Smooth muscle cell of the pulmonary artery (primary cell): ENCODE results near the gene ELMOD3. TPM values are rescaled to one million over a fixed set of nuclear protein-coding genes. Genes with fewer than 3 reads are reported as not detected.

Experiments
- total RNA-seq: library from RNA; depleted of rRNA; stranded (reverse); fragments of >200 nt; gene quantifications from 2 replicates; pipeline ENCODE4 v1.2.3, GENCODE V29; 2014

ELMOD3 gene
- 19.5 and 20.2 TPM in 2 replicates for total RNA-seq

DNA sequence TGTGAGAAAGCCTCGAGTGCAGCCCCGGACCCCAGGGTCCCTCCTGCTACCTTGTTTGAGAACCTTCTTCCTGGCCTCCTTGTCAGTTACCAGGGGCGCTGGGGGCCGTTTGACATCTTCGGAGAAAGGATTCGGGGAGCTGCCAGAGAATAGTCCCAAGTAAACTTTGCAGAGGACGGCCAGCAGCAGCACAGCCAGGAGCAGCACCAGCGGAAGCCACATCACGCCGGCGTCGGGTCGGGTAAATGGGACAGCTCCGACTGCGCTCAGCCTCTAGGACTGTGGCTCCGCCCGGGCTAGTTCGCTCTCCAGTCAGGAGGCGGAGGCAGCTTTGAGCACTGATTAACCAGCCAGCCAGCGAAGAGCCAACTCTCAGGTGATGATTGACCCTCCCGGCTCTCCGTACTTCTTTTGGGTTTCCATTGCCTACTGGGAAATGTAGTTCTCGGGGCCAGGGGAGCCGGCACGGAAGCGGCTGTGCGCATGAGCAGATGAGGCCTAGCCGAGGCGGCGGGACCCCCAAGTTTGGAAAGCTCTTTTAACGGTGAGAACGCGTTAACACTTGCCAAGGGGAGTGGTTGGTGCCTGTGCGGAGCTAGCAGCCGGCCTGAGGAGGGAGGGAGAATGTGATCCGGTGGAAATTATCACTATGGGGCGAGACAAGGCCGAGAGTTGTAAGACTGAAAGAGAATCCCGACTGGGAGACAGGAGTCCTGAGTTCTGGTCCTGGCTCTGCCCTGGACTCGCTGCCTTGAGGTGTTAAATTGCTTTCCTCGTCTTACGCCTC, at the start of gene ELMOD3, which contains the start of gene RETSAT:
Gene ELMOD3, plus strand, starts transcription at position 484 of the 787 bp plus-strand sequence. CDS start 2,430 bp downstream, outside the sequence.
Gene RETSAT, minus strand, starts transcription at position 243 of the 787 bp plus-strand sequence. Its CDS starts 21 bp downstream, at position 222.

DNA sequence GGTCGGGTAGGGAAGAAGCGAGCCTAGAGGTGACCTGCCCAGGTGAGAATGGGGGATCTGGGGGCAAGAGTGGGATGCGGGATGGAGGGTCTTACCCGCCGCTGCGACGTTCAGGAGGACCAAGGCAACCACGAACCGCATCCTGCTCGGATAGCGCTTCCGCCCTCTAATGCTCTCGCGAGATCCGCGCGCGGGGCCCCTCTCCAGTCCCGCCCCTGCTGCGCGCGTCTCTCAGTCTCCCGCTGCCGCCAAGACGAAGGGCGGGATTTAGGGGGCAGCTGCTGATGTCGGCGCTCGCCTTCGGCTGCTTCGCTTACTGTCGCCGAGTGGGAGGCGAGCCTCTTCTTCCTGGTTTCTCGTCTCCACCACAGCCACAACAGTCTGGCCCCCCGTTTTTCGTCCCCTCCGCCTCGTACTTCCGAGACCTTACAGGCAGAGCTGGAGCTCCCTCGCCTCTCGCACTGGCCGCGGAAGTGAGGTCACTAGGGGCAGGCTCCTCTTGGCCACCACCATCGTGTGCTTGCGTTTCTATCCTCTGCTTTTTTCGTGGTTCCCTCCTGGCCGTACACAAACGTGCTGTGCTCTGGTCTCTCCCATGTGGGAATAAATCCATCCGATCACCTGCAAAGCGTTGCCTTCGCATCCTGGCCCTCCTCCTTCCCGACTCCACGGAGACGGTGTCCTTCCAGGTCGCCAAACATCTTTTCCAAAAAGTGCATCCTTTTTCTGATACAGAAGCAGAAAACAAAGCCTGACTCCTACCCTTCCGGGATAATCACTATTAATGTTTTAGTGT, 26.5 kb upstream of the ELMOD3 start, which contains the start of gene TGOLN2:
Gene TGOLN2, minus strand, starts transcription at position 168 of the 796 bp plus-strand sequence. Its CDS starts 27 bp downstream, at position 141.

DNA sequence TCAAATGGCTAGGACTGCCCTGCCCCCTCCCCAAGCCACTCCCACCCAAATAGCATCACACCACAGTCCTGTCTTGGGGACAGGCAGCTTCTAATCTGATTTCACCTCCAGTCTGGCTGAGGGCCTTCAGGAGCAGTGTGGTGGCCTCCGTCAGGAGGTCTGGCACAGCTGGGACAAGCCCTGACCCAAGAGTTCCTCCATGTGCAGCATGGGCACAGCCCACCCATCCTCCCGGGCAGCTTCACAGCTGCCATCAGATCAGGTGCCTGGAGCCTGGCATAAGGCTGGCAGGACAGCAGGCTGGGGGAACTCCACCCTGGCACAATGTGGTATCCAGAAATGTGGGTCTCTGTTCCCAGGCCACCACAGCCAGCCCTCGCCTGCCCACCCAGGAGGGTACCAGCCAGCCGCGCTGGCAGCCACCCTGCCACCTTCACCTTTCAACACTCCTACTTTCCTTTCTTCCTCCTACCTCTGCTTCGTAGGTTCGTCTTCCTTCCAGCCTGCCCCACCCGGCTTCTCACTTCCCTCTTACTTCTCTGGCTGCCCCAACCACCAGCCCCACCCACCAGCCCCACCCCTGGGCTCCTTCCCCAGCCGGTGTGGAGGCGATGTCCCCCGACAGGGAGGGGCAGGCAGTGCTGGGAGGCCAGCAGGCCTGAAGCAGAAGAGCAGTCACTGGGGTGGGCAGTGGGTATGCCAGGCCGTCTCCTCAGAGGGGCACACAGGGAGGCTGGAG, 55.4 kb downstream of the ELMOD3 start, which contains the start of gene CAPG:
Gene CAPG, minus strand, starts transcription at position 522 of the 739 bp plus-strand sequence. CDS start 8,221 bp downstream, outside the sequence.

GRCh38 chr2:85418132-85419008, 63.8 kb downstream of the ELMOD3 start, which contains the start of gene SH2D6:
Gene SH2D6 (plus strand): TSS chr2:85418714. CDS start chr2:85429466, 10,752 bp downstream.

Other genes starting within 250 kb of the ELMOD3 start
- gene TCF7L1, start 221.4 kb upstream of the ELMOD3 start, total RNA-seq, result 5.1 and 5.2 TPM in 2 replicates
- gene TGOLN2, start 26.8 kb upstream of the ELMOD3 start, total RNA-seq, result 201 and 256 TPM in 2 replicates
- 44.8 and 48.1 TPM in 2 replicates for gene RETSAT, start 241 bp upstream of the ELMOD3 start, total RNA-seq
- 16.7 and 94.6 TPM in 2 replicates for gene CAPG, start 55.6 kb downstream of the ELMOD3 start, total RNA-seq
- gene SH2D6, start 63.9 kb downstream of the ELMOD3 start, total RNA-seq, result 0.36 TPM in 1 of 2 replicates, not detected in the other
- gene MAT2A, start 184.4 kb downstream of the ELMOD3 start, total RNA-seq, result 148 and 292 TPM in 2 replicates
- gene GGCX, start 206.7 kb downstream of the ELMOD3 start, total RNA-seq, result 56.9 and 80.2 TPM in 2 replicates
- 0.33 and 0.85 TPM in 2 replicates for gene VAMP8, start 222.8 kb downstream of the ELMOD3 start, total RNA-seq
- gene VAMP5, start 229.7 kb downstream of the ELMOD3 start, total RNA-seq, result 13.7 and 15.9 TPM in 2 replicates
- gene RNF181, start 241.0 kb downstream of the ELMOD3 start, total RNA-seq, result 123 and 125 TPM in 2 replicates
- gene TMEM150A, start 247.9 kb downstream of the ELMOD3 start, total RNA-seq, result 14.6 and 21.2 TPM in 2 replicates